Activated naive CD8-positive, alpha-beta T cell treated with anti-CD3 and anti-CD28 coated beads, Interleukin-2, amount 10 ng/mL, durations not matched to agents 7 days and 5 days (primary cell): ENCODE data around the gene OLFML1. TPM values are rescaled to one million over a fixed set of nuclear protein-coding genes. Genes with fewer than 3 reads are reported as not detected.

Experiments
- ATAC-seq: fragments of 150-1000 bp; cut with Tn5 transposase; one replicate; pipeline ENCODE4 v1.10.0; 2021; ENCODE audit warnings: low read depth, moderate library complexity
- POLR2A ChIA-PET: fragments of 350-600 bp; sonication (Branson Sonifier 250); formaldehyde crosslinking; loops from one replicate; lab custom pipeline; 2021; ENCODE audit warnings: antibody characterized with exemption; lab: Charles Lee
- DNase-seq: peaks from one replicate; pipeline ENCODE4 v3.0.0; 2021
- H3K27ac Mint-ChIP-seq: one replicate; pipeline ENCODE4 v1.8.0; 2022; ENCODE audit warnings: mild to moderate bottlenecking, mixed read lengths
- H3K27me3 Mint-ChIP-seq: one replicate; pipeline ENCODE4 v1.8.0; 2022; ENCODE audit warnings: mild to moderate bottlenecking, moderate library complexity, mixed read lengths
- H3K36me3 Mint-ChIP-seq: one replicate; pipeline ENCODE4 v1.8.0; 2021; ENCODE audit warnings: mild to moderate bottlenecking, mixed read lengths
- H3K4me1 Mint-ChIP-seq: one replicate; pipeline ENCODE4 v1.8.0; 2021; ENCODE audit warnings: mixed read lengths
- H3K4me3 Mint-ChIP-seq: one replicate; pipeline ENCODE4 v1.8.0; 2022; ENCODE audit warnings: mild to moderate bottlenecking, moderate library complexity, mixed read lengths
- H3K9me3 Mint-ChIP-seq: one replicate; pipeline ENCODE4 v1.8.0; 2021; ENCODE audit warnings: mixed read lengths
- total RNA-seq, 2 experiments: library from RNA; stranded (reverse); gene quantifications; one replicate each; pipeline ENCODE4 v1.2.3, GENCODE V29; 2021

The OLFML1 gene
- total RNA-seq, 2 experiments from 2014 or later: not detected

DNA sequence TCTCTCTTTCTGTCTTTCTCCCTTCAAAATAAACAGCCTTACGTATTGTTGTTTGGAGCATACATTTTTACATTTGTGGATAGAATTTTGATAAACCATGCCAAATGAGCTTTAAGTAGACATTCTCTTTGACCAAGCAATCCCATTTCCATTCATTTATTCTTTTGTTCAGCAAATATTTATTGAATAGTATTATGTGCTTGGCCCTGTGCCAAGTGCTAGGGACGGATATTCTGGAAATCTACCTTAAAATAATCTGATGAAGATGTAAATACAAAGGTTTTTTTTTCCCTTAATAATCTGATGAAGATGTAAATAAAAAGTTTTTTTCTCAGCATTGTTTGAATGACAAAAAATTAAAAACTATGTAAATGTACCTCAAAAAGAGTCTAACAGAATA, 2.1 kb downstream of the OLFML1 start:
- POLR2A ChIA-PET: no interaction called here
- Mint-ChIP-seq H3K36me3 (no peaks in the 10 kb centered on the region), H3K9me3 (no peaks in the 10 kb centered on the region), H3K4me1 (no peaks in the 10 kb centered on the region), H3K27ac (no peak overlapping the region), H3K27me3 (peaks cover 3% of the 10 kb centered on the region), H3K4me3 (no peak overlapping the region)
- no peak for ATAC-seq
- DNase-seq: no peak

GRCh38 chr11:7488681-7489080, 3.4 kb downstream of the OLFML1 start:
- H3K27ac Mint-ChIP-seq: no peak overlapping the region
- H3K4me1 Mint-ChIP-seq: no peaks in the 10 kb centered on the region
- H3K9me3 Mint-ChIP-seq: no peaks in the 10 kb centered on the region
- DNase-seq (no peak), ATAC-seq (no peak)
- H3K36me3 Mint-ChIP-seq: no peaks in the 10 kb centered on the region
- H3K27me3 Mint-ChIP-seq: peaks cover 3% of the 10 kb centered on the region
- POLR2A ChIA-PET: no interaction called here
- no peak overlapping the region for H3K4me3 Mint-ChIP-seq

DNA sequence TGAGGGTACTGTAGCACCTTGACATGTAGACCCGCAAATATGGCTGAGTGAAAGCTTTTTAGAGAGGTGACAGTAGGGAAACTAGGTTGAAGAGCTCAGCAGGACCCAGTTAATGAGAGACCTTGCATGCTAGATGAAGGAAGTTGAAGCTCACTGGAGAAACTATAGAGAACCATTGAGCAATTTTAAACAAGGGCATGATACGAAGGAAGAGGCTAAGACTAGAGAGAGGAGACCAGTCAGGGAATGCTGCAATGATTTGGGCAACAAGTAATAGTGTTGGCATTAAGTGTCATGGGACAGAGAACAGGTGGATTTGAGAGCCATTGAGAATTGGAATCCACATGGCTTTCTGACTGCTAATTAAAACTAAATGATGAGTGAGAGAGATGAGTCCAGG, 4.1 kb downstream of the OLFML1 start:
- H3K27ac Mint-ChIP-seq: no peak overlapping the region
- H3K4me1 Mint-ChIP-seq: no peaks in the 10 kb centered on the region
- H3K4me3 Mint-ChIP-seq: no peak overlapping the region
- POLR2A ChIA-PET: no interaction called here
- H3K27me3 Mint-ChIP-seq: peaks cover 3% of the 10 kb centered on the region
- DNase-seq: no peak
- H3K36me3 Mint-ChIP-seq: no peaks in the 10 kb centered on the region
- no peaks in the 10 kb centered on the region for H3K9me3 Mint-ChIP-seq
- ATAC-seq: no peak

- POLR2A ChIA-PET: no interaction called here
- H3K27me3 Mint-ChIP-seq: peaks cover 3% of the 10 kb centered on the region
- no peak overlapping the region for H3K27ac Mint-ChIP-seq
- no peaks in the 10 kb centered on the region for H3K4me1 Mint-ChIP-seq
- H3K36me3 Mint-ChIP-seq: no peaks in the 10 kb centered on the region
- DNase-seq (no peak), ATAC-seq (no peak)
- no peak overlapping the region for H3K4me3 Mint-ChIP-seq
- H3K9me3 Mint-ChIP-seq: no peaks in the 10 kb centered on the region
Measured at GRCh38 chr11:7490054-7490453, 4.7 kb downstream of the OLFML1 start.

- no peaks in the 10 kb centered on the region for H3K4me1 Mint-ChIP-seq
- no peaks in the 10 kb centered on the region for H3K9me3 Mint-ChIP-seq
- H3K36me3 Mint-ChIP-seq: no peaks in the 10 kb centered on the region
- no peak for ATAC-seq
- H3K4me3 Mint-ChIP-seq: no peak overlapping the region
- peaks cover 3% of the 10 kb centered on the region for H3K27me3 Mint-ChIP-seq
- POLR2A ChIA-PET: no interaction called here
- no peak overlapping the region for H3K27ac Mint-ChIP-seq
- no peak for DNase-seq
Measured at GRCh38 chr11:7490535-7490934, 5.2 kb downstream of the OLFML1 start.

DNA sequence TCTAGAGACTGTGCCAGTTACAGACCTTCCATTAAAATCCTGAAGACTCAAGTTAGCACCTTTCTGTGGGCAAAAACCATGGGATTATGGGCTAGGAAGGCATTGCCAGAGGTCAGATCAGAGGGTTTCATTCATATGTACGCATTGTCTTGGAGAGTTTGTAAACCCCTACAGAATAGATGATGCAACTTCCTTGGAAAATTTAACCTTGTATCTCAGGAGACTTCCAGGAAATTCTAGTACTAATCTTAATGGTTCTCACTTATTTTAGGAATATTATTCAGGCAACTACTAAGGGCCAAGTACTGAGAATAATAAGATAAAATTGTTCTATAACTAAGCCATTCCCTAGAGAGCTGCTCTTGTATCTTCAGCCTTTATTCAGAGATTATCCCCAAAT, 6.9 kb downstream of the OLFML1 start:
- DNase-seq: no peak
- Mint-ChIP-seq H3K9me3 (no peaks in the 10 kb centered on the region), H3K27ac (no peak overlapping the region), H3K4me1 (peaks cover 3% of the 10 kb centered on the region), H3K27me3 (peaks cover 3% of the 10 kb centered on the region), H3K4me3 (no peak overlapping the region), H3K36me3 (no peaks in the 10 kb centered on the region)
- no peak for ATAC-seq
- POLR2A ChIA-PET: no interaction called here

DNA sequence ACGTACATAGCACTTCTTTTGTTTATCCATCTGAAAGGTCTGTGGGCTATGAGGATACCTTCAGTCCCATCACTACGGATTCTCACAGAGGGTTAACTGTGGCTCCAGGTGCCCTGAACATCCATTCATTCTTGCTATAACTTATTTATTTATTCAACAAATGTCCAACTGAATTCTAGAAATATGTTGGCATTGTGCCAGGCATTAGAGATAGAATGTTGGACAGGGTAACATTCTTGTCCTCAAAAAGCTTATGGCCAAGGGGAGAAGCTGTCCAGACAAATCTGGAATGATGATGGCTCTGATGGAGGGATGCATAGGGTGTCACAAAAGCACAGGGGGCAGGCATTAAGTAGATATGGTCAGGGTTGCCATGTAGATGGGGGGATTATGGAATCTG, 8.4 kb downstream of the OLFML1 start:
- DNase-seq: no peak
- H3K27ac Mint-ChIP-seq: no peak overlapping the region
- no peak for ATAC-seq
- POLR2A ChIA-PET: no interaction called here
- H3K9me3 Mint-ChIP-seq: no peaks in the 10 kb centered on the region
- peaks cover 3% of the 10 kb centered on the region for H3K4me1 Mint-ChIP-seq
- no peaks in the 10 kb centered on the region for H3K36me3 Mint-ChIP-seq
- peaks cover 3% of the 10 kb centered on the region for H3K27me3 Mint-ChIP-seq
- H3K4me3 Mint-ChIP-seq: no peak overlapping the region

GRCh38 chr11:7494086-7494745, 8.9 kb downstream of the OLFML1 start:
- Mint-ChIP-seq H3K4me1 (peaks cover 3% of the 10 kb centered on the region), H3K27me3 (peaks cover 3% of the 10 kb centered on the region), H3K27ac (no peak overlapping the region), H3K9me3 (no peaks in the 10 kb centered on the region), H3K4me3 (no peak overlapping the region), H3K36me3 (no peaks in the 10 kb centered on the region)
- POLR2A ChIA-PET: no interaction called here
- DNase-seq: no peak
- ATAC-seq: no peak

DNA sequence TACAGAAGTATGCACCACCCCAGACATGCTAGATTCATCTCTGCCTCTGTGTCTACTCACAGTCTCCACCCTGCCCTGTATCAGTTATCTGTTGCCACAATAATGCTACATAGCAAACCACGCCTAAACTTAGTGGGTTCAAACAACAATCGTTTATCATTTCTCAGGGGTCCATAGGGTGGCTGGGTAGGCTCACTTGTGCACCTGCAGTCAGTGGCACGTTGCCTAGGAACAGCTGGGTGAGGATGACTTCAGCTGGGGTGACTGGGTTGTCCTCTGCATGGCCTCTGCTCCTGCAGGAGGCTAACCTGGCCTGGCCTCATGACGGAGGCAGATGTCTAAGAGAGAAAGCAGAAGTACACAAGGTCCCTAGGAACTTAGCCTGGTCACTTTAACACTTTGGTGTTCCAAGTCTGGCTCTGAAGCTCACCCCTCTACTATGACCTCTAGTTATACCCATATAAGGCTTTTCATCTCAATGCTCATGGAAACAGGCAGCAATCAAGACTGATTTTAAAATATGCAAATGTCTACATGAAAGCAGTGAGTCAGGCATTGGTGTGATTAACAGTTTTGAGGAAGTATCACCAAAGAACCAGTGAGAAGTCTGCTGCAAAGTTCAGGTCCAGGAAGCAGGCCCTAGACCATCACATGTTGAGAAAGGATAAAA, 10.7 kb downstream of the OLFML1 start:
- no peaks in the 10 kb centered on the region for H3K36me3 Mint-ChIP-seq
- no peak overlapping the region for H3K27ac Mint-ChIP-seq
- ATAC-seq (no peak), DNase-seq (no peak)
- H3K27me3 Mint-ChIP-seq: no peaks in the 10 kb centered on the region
- H3K4me1 Mint-ChIP-seq: peaks cover 3% of the 10 kb centered on the region
- no peak overlapping the region for H3K4me3 Mint-ChIP-seq
- POLR2A ChIA-PET: no interaction called here
- no peaks in the 10 kb centered on the region for H3K9me3 Mint-ChIP-seq

DNA sequence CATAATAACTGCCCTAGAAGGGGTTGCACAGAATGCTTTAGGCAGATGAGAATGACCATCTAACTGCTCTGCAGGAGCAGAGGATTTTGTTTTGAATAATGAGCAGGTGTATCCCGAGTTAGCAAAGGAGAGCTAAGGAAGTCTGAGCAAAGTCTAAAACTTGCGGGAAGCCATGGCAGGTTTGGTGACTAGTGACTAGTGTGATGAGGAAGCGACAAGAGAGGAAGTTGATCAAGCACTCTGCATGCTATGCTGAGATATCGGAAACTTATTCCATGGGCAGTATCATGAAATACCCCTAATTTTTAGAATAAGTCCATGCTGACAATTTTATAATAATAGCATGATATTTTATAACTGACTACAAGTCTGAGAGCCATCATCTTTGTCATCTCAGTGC, 12.9 kb downstream of the OLFML1 start:
- H3K27me3 Mint-ChIP-seq: no peaks in the 10 kb centered on the region
- H3K27ac Mint-ChIP-seq: no peak overlapping the region
- no peaks in the 10 kb centered on the region for H3K9me3 Mint-ChIP-seq
- no peak for ATAC-seq
- H3K4me3 Mint-ChIP-seq: no peak overlapping the region
- POLR2A ChIA-PET: no interaction called here
- no peak for DNase-seq
- H3K4me1 Mint-ChIP-seq: peaks cover 3% of the 10 kb centered on the region
- no peaks in the 10 kb centered on the region for H3K36me3 Mint-ChIP-seq

GRCh38 chr11:7499081-7499480, 13.8 kb downstream of the OLFML1 start:
- H3K27me3 Mint-ChIP-seq: no peaks in the 10 kb centered on the region
- POLR2A ChIA-PET: no interaction called here
- no peaks in the 10 kb centered on the region for H3K36me3 Mint-ChIP-seq
- no peak for ATAC-seq
- H3K9me3 Mint-ChIP-seq: no peaks in the 10 kb centered on the region
- H3K27ac Mint-ChIP-seq: no peak overlapping the region
- H3K4me1 Mint-ChIP-seq: peaks cover 3% of the 10 kb centered on the region
- H3K4me3 Mint-ChIP-seq: no peak overlapping the region
- no peak for DNase-seq

GRCh38 chr11:7500251-7500650, 14.9 kb downstream of the OLFML1 start:
- H3K4me3 Mint-ChIP-seq: no peak overlapping the region
- no peak overlapping the region for H3K27ac Mint-ChIP-seq
- no peaks in the 10 kb centered on the region for H3K36me3 Mint-ChIP-seq
- H3K27me3 Mint-ChIP-seq: no peaks in the 10 kb centered on the region
- H3K9me3 Mint-ChIP-seq: no peaks in the 10 kb centered on the region
- POLR2A ChIA-PET: no interaction called here
- H3K4me1 Mint-ChIP-seq: peaks cover 3% of the 10 kb centered on the region
- DNase-seq: no peak
- ATAC-seq: no peak

DNA sequence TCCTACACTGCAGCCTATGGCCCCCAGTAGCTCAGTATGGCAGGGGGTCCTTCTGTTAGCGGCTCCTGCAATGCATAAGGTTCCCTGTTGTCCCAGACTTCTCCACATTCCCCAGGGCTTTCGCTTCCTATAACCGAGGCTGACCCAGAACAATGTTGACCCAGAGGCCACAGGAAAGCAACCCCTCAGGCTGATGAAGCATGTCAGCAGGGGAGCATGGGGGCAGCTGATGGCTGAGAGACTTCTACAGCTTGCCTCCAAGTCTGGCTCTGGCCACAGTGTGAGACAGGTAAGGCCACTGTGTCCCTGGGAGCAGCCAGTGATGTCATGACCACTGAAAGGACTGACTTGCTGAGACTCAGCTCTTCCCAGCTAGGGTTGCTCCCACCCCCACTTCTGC, 15.9 kb downstream of the OLFML1 start:
- H3K9me3 Mint-ChIP-seq: no peaks in the 10 kb centered on the region
- ATAC-seq (no peak), DNase-seq (no peak)
- peaks cover 3% of the 10 kb centered on the region for H3K4me1 Mint-ChIP-seq
- no peaks in the 10 kb centered on the region for H3K36me3 Mint-ChIP-seq
- POLR2A ChIA-PET: interaction anchor here (1.2 kb wide), 1 partner anchor 11 kb away, joined by 3 read pairs; no protein-coding TSS in a partner anchor
- no peak overlapping the region for H3K27ac Mint-ChIP-seq
- no peaks in the 10 kb centered on the region for H3K27me3 Mint-ChIP-seq
- no peak overlapping the region for H3K4me3 Mint-ChIP-seq

DNA sequence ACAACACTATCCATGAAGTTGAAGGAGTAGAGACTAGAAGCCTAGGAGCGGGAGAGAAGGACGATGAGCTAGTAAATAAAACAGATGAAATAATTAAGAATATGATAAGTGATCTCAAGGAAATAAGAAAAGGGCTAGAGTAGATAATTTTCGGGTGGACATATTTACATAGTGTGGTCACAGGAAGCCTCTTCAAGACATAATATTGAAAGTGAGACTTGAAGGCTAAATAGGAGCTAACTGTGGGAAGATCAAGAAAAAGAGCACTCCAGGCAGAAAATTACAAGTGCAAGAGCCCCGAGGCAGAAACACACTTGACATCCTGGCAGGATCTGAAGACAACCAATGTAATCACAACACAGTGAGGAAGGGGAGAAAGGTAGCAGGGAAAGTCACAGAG, 16.6 kb downstream of the OLFML1 start:
- Mint-ChIP-seq H3K4me1 (no peaks in the 10 kb centered on the region), H3K27ac (no peak overlapping the region), H3K4me3 (no peak overlapping the region), H3K36me3 (no peaks in the 10 kb centered on the region), H3K9me3 (no peaks in the 10 kb centered on the region), H3K27me3 (no peaks in the 10 kb centered on the region)
- DNase-seq (no peak), ATAC-seq (no peak)
- POLR2A ChIA-PET: interaction anchor here (1.2 kb wide), 1 partner anchor 11 kb away, joined by 3 read pairs; no protein-coding TSS in a partner anchor
